HG03439 (cell line): ENCODE results near the gene TTC16.
"Not testable (repeated sequence)": the region's sequence is repeated elsewhere in the genome, so short reads cannot be mapped to it uniquely, and the experiment has no call there.

Experiments
- ATAC-seq: cut with Tn5 transposase; IDR thresholded peaks from one replicate; pipeline ENCODE4 v1.9.1; 2021; ENCODE audit warnings: mild to moderate bottlenecking, moderate library complexity; ENCODE audit not compliant: unreplicated experiment

Gene TTC16

GRCh38 chr9:127780909-127781308, 65.0 kb downstream of the TTC16 start:
- ATAC-seq: not testable (repeated sequence)
